Tibial nerve (tissue), 4 donors: ENCODE measurements around the gene P2RX7. TPM values are rescaled to one million over a fixed set of nuclear protein-coding genes. Genes with fewer than 3 reads are reported as not detected.

Experiments used
- DNase-seq, 2 donors: peaks; one replicate each; pipeline ENCODE4 v3.0.0-alpha.2; 2019; ENCODE audit warnings: low spot score in 2 of 2
- H3K27ac ChIP-seq, 4 donors: fragments of 200-600 bp; sonication (generic) in 3 of 4; one replicate each; pipeline ENCODE4 v1.5.1; 2017 to 2019; ENCODE audit warnings: mild to moderate bottlenecking in 1 of 4
- H3K27me3 ChIP-seq, 2 donors: fragments of 200-600 bp; sonication (generic) in 1 of 2; one replicate each; pipeline versions ENCODE4 v1.5.1 to v1.6.0; 2017 to 2019
- H3K36me3 ChIP-seq, 3 donors: fragments of 200-600 bp; sonication (generic); one replicate each; pipeline ENCODE4 v1.5.1; 2018 to 2019
- H3K4me1 ChIP-seq, 4 donors: fragments of 200-600 bp; sonication (generic) in 3 of 4; one replicate each; pipeline ENCODE4 v1.5.1; 2017 to 2019
- H3K4me3 ChIP-seq, 4 donors: fragments of 200-600 bp; sonication (generic) in 3 of 4; one replicate each; pipeline ENCODE4 v1.5.1; 2017 to 2019; ENCODE audit warnings: mild to moderate bottlenecking in 1 of 4, moderate library complexity in 1 of 4
- H3K9me3 ChIP-seq, 4 donors: fragments of 200-600 bp; sonication (generic) in 3 of 4; one replicate each; pipeline ENCODE4 v1.5.1; 2017 to 2019
- EP300 ChIP-seq, 2 donors: sonication (generic); formaldehyde crosslinking; IDR thresholded peaks; one replicate each; pipeline ENCODE4 v1.6.1; 2017; ENCODE audit warnings: antibody characterized with exemption in 2 of 2, mild to moderate bottlenecking in 1 of 2
- POLR2A ChIP-seq, 2 donors: fragments of 450-650 bp; IDR thresholded peaks; one replicate each; pipeline ENCODE4 v1.6.1; 2017; ENCODE audit warnings: antibody characterized with exemption in 2 of 2, mild to moderate bottlenecking in 2 of 2, moderate library complexity in 2 of 2
- WGBS, 2 donors: methylation state at CpG; one replicate each; pipeline ENCODE4 v1.1.5; 2018; 5-methylcytosine and 5-hydroxymethylcytosine counted together
- total RNA-seq, 4 donors: library from RNA; depleted of rRNA; stranded (reverse); fragments of >200 nt; gene quantifications; one replicate each; pipeline ENCODE4 v1.1.0, GENCODE V29; 2016
- TF ChIP-seq, protein P1 (sequence below), 5 experiments: fragments of 200-600 bp in 3 of 5; fragments of 450-650 bp in 2 of 5; sonication (generic) in 3 of 5; IDR thresholded peaks; one replicate each; pipeline ENCODE4 v1.5.1; 2016 to 2019; ENCODE audit warnings: antibody characterized with exemption in 5 of 5, mild to moderate bottlenecking in 3 of 5, moderate library complexity in 2 of 5

P2RX7 gene
- total RNA-seq, 4 donors from 2014 or later = 5.2 to 13.8 (median 9.5) TPM

DNA sequence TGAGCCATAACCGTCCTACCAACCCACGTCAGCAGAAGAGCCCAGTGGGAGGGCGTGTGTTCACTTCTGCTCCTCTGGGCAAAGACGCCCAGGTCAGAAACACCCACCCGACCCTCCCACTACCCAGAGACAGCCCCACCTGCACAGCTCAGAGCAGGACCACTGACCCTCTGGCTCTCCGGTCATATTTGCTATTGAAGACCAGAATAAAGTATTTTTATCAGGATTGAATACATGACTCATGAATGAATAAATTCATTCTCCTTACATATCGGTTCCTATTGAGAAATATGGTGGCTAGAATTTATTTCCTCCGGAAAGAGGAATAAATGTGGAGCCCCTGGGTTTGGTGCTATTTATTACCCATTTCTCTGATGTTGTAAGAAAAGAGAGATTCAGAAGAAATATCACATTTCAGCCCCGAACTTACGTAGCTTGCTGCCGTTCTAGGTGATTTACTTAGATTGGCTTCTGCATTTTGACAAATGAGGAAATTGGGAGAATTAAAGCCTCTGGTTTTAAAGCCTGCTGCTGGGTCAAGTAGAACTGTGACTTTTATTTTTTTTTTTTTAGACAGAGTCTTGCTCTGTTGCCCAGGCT lies 36.4 kb upstream of the P2RX7 start:
- no peaks in the 10 kb centered on the region for H3K27me3 ChIP-seq
- peak overlapping the region in 3 of 4 donors; percentile 31 to 48 (median 38) for H3K4me3 ChIP-seq
- WGBS, 2 donors = 26 to 35% methylated on average over 9 to 11 of the region's 11 CpGs
- no peak for DNase-seq
- H3K36me3 ChIP-seq = no peaks in the 10 kb centered on the region
- H3K9me3 ChIP-seq = peaks cover 0 to 16% (median 2%) of the 10 kb centered on the region in 4 donors
- H3K4me1 ChIP-seq = peaks cover 0 to 13% (median 8%) of the 10 kb centered on the region in 4 donors
- no peak overlapping the region for H3K27ac ChIP-seq
- TF ChIP-seq, protein P1, sequence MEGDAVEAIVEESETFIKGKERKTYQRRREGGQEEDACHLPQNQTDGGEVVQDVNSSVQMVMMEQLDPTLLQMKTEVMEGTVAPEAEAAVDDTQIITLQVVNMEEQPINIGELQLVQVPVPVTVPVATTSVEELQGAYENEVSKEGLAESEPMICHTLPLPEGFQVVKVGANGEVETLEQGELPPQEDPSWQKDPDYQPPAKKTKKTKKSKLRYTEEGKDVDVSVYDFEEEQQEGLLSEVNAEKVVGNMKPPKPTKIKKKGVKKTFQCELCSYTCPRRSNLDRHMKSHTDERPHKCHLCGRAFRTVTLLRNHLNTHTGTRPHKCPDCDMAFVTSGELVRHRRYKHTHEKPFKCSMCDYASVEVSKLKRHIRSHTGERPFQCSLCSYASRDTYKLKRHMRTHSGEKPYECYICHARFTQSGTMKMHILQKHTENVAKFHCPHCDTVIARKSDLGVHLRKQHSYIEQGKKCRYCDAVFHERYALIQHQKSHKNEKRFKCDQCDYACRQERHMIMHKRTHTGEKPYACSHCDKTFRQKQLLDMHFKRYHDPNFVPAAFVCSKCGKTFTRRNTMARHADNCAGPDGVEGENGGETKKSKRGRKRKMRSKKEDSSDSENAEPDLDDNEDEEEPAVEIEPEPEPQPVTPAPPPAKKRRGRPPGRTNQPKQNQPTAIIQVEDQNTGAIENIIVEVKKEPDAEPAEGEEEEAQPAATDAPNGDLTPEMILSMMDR (IDR thresholded peaks at IDR 0.05) = peak in 1 of 5 experiments; percentile 3
- TF ChIP-seq POLR2A (IDR thresholded peaks at IDR 0.05) = no peak

DNA sequence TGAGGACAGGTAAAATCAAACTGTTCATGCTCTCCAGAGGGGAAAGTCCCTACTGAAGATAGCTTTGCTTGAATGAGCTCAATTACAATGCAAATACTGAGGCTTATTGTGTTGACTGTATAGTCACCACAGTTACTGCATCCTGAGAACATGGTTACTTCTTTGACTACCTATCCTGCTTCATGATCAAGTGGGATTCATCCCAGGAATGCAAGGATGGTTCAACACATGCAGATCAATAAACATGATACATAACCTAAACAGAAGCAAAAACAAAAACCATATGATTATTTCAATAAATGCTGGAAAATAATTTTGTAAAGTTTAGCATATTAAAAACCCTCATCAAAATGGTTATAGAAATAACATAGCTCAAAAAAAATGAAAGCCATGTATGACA lies 32.9 kb upstream of the P2RX7 start:
- TF ChIP-seq, protein P1 (IDR thresholded peaks at IDR 0.05) = no peak
- no peak for TF ChIP-seq POLR2A (IDR thresholded peaks at IDR 0.05)
- TF ChIP-seq EP300 (IDR thresholded peaks at IDR 0.05) = no peak
- no peak for DNase-seq
- H3K27ac ChIP-seq = no peak overlapping the region
- H3K36me3 ChIP-seq = no peaks in the 10 kb centered on the region
- H3K9me3 ChIP-seq = peaks cover 0 to 16% (median 2%) of the 10 kb centered on the region in 4 donors
- H3K27me3 ChIP-seq = no peaks in the 10 kb centered on the region
- no peak overlapping the region for H3K4me3 ChIP-seq
- H3K4me1 ChIP-seq = peaks cover 0 to 13% (median 8%) of the 10 kb centered on the region in 4 donors

DNA sequence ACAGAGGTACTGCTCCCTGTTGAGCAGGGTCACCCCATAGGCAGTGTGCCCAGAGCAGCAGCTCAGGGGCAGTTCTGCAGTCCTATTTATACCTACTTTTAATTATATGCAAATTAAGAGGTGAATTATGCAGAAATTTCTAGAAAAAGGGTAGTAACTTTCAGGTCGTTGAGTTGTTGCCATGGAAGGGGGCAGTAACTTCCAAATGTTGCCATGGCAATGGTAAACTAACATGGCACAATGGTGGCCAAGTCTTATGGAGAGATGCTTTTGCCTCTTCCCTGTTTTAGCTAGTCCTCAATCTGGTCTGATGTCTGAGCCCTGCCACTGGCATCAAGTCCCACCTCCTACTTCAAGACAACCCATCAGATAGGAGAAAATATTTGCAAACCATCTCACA lies 30.4 kb upstream of the P2RX7 start:
- Histone ChIP-seq H3K36me3 (no peaks in the 10 kb centered on the region), H3K4me1 (no peaks in the 10 kb centered on the region), H3K27me3 (no peaks in the 10 kb centered on the region), H3K27ac (no peak overlapping the region), H3K9me3 (peaks cover 0 to 16% (median 2%) of the 10 kb centered on the region in 4 donors), H3K4me3 (no peak overlapping the region)
- no peak for DNase-seq
- WGBS, 2 donors = 9 to 32% methylated on average over 1 of the region's 1 CpG
- TF ChIP-seq, protein P1 (IDR thresholded peaks at IDR 0.05) = no peak
- TF ChIP-seq POLR2A (IDR thresholded peaks at IDR 0.05) (no peak), EP300 (IDR thresholded peaks at IDR 0.05) (no peak)

DNA sequence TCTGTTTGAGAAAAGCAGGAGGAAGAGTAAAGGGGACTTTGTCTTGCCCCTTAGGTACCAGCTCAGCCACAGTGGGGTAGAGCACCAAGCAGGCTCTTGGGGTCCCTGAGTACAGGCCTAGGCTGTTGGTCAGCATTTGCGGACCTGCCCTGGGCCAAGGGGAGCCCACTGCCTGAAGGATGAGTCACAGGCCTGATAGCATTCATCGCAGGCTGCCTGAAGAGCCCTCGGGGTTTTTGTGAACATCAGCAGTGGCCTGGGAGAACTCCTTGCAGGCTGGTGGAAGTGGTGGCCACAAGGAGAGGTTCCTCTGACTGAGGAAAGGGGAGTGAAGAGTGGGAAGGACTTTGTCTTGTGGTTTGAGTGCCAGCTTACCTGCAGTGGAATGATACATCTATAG lies 25.0 kb upstream of the P2RX7 start:
- Histone ChIP-seq H3K4me3 (no peak overlapping the region), H3K27ac (no peak overlapping the region), H3K4me1 (peaks cover 0 to 2% (median 0%) of the 10 kb centered on the region in 4 donors), H3K9me3 (no peaks in the 10 kb centered on the region), H3K27me3 (no peaks in the 10 kb centered on the region), H3K36me3 (no peaks in the 10 kb centered on the region)
- no peak for DNase-seq
- TF ChIP-seq, protein P1 (IDR thresholded peaks at IDR 0.05) = no peak
- no peak for TF ChIP-seq EP300 (IDR thresholded peaks at IDR 0.05)
- no peak for TF ChIP-seq POLR2A (IDR thresholded peaks at IDR 0.05)
- 78 to 82% methylated on average over 3 of the region's 3 CpGs for WGBS, 2 donors

DNA sequence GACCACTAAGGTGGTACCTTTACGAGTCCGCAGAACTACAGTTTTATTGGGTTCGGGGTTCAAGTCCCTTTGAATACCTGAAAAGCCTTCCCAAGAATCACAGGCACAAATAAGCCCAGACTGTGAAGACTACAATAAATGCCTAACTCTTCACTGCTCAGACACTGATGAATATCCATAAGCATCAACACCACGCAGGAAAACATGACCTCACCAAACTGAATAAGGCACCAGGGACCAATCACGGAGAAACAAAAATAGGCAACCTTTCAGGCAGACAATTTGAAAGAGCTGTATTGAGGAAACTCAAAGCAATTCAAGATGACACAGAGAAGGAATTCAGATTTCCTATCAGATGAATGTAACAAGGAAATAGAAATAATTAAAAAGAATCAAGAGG lies 24.2 kb upstream of the P2RX7 start:
- TF ChIP-seq EP300 (IDR thresholded peaks at IDR 0.05) (no peak), POLR2A (IDR thresholded peaks at IDR 0.05) (no peak)
- TF ChIP-seq, protein P1 (IDR thresholded peaks at IDR 0.05) = no peak
- H3K4me1 ChIP-seq = peaks cover 0 to 2% (median 0%) of the 10 kb centered on the region in 4 donors
- no peaks in the 10 kb centered on the region for H3K27me3 ChIP-seq
- WGBS, 2 donors = 47 to 60% methylated on average over 5 of the region's 5 CpGs
- H3K4me3 ChIP-seq = no peak overlapping the region
- no peak for DNase-seq
- H3K36me3 ChIP-seq = no peaks in the 10 kb centered on the region
- no peaks in the 10 kb centered on the region for H3K9me3 ChIP-seq
- no peak overlapping the region for H3K27ac ChIP-seq
